HG03060 (cell line): ENCODE results near the gene IRF9.
A peak's percentile ranks its signal among the peaks of the same experiment; 100 is the strongest.
"Not testable (repeated sequence)": the region's sequence is repeated elsewhere in the genome, so short reads cannot be mapped to it uniquely, and the experiment has no call there.

ENCODE experiments used
- ATAC-seq: cut with Tn5 transposase; IDR thresholded peaks from one replicate; pipeline ENCODE4 v1.9.1; 2021; ENCODE audit warnings: low read depth, moderate number of reproducible peaks; ENCODE audit not compliant: unreplicated experiment

The IRF9 gene

GRCh38 chr14:24189460-24189859 lies 28.4 kb downstream of the IRF9 start:
- no peak for ATAC-seq

- no peak for ATAC-seq
Measured at GRCh38 chr14:24190416-24190815, 29.4 kb downstream of the IRF9 start.

GRCh38 chr14:24192933-24193332 lies 31.9 kb downstream of the IRF9 start:
- ATAC-seq = no peak

GRCh38 chr14:24194186-24194872 lies 33.3 kb downstream of the IRF9 start:
- no peak for ATAC-seq

- no peak for ATAC-seq
Measured at GRCh38 chr14:24194873-24195185, 33.8 kb downstream of the IRF9 start.

- peak; percentile 51 for ATAC-seq
Measured at GRCh38 chr14:24195186-24196070, 34.4 kb downstream of the IRF9 start, which contains the start of gene TM9SF1. TSS of gene TM9SF1 (minus strand) at chr14:24195441. CDS start at chr14:24195019, 422 bp downstream.

GRCh38 chr14:24196071-24197055 lies 35.3 kb downstream of the IRF9 start:
- ATAC-seq = no peak

- ATAC-seq = no peak
Measured at GRCh38 chr14:24197056-24197450, 36.0 kb downstream of the IRF9 start.

- no peak for ATAC-seq
Measured at GRCh38 chr14:24198814-24199524, 37.9 kb downstream of the IRF9 start.

GRCh38 chr14:24202538-24202937 lies 41.5 kb downstream of the IRF9 start:
- not testable (repeated sequence) for ATAC-seq

GRCh38 chr14:24203249-24203886 lies 42.3 kb downstream of the IRF9 start:
- ATAC-seq = not testable (repeated sequence)

GRCh38 chr14:24204163-24205146 lies 43.4 kb downstream of the IRF9 start:
- no peak for ATAC-seq

- no peak for ATAC-seq
Measured at GRCh38 chr14:24206260-24207103, 45.4 kb downstream of the IRF9 start.

GRCh38 chr14:24207104-24207551 lies 46.1 kb downstream of the IRF9 start:
- no peak for ATAC-seq

GRCh38 chr14:24207625-24208024 lies 46.6 kb downstream of the IRF9 start:
- no peak for ATAC-seq

- ATAC-seq = no peak
Measured at GRCh38 chr14:24211311-24211710, 50.2 kb downstream of the IRF9 start.
